Inflammatory macrophage treated with lipopolysaccharide for 1 hour (primary cell): ENCODE results near the gene WSCD2.

Experiments used
- DNase-seq, 2 donors: peaks; one replicate each; pipeline ENCODE4 v3.0.0-alpha.2; 2020 to 2022

Gene WSCD2

DNA sequence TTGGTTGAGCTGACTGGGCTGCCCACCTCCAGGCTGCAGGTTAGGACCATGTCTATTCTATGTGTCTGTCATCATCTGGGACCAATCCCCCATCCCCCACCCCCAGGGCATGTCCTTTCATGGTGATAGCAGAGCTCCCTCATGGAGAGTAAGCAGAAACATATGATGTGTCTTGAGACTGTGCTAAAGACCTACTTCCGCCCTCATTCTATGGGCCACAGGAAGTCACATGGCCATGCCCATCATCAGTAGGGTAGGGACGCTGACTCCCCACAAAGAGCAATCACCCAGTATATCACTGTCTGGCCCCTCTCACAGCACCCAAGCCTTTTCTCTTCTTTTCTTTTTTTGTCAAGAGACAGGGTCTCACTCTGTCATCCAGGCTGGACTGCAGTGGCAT is 110.3 kb downstream of the WSCD2 start:
- no peak for DNase-seq

DNA sequence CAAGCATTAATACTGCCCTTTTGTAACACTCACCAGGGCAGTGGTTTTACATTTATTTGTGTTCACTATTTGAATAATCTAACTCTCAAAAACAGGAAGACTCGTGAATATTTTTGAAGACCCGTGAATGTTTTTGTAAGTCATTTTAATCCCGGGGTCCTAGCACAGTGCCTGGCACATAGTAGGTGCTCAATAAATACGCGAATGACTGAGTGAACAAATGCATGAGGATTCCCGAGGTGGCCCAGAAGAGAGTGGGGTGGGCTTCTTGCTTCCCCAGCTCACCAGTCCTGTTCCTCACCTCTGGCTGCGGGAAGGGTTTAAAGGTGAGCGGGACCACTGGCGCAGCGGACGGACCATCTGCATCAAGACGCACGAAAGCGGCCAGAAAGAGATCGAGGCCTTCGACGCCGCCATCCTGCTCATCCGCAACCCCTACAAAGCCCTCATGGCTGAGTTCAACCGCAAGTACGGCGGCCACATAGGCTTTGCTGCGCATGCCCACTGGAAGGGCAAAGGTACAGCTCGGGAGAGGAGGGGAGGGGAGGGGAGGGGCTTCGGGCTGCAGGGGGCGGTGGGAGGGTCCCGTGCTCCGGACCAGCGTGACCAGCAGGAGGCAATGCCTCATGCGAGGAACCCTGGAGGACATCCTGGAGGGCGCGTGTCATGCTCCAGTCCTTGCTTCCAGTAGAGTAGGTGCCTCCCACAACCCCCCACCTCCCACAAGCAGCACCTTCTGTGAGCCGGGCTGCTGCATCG is 111.1 kb downstream of the WSCD2 start:
- no peak for DNase-seq

DNA sequence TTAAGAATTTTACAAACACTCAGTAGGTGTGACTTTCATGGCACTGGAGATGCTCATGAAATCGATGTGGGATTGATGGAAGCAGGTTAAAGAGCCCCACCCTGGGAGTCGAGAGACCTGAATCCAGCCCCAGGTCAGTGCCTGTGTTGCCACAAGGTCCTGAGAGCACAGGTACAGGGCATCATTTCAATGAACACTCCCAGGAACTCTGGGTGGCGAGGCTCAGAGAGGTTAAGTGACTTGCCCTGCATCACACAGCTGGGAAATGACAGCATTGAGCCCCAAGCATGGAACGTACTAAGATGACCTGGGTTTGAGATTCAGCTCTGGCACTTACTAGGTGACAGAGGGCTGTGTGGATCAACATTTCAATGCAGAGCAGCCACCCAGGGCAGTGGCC is 111.8 kb downstream of the WSCD2 start:
- DNase-seq: no peak

DNA sequence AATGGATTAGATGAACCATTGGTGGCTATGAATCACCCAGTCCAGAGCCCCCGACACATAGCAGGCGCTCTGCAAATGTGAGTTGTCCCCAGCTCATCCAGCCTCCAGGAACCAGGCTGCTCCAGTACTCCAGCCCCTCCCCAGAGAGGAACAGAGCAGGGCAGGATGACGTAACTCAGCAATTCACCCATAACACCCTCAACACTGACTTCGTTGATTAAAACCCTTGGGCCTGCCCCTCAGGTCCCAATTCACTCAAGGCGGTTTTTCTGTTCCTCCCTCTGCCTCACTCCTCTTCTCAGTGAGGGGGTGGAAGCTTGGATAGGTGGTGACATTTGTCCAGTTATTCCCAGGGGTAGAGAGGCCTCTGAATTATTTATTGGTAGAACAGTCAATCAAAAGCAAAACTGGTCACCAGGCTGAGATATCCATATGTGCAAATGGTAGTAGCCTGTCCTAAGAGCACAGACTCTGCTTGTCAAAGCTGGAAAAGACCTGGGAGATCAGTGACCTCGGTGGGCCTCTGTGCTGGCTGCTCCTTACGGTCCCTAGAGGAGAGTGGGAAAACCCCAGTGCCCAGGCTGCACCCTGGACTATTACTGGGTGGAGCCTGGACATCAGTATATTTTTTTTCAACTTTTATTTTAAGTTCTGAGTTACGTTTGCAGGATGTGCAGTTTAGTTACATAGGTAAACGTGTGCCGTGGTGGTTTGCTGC is 113.1 kb downstream of the WSCD2 start:
- DNase-seq: no peak

DNA sequence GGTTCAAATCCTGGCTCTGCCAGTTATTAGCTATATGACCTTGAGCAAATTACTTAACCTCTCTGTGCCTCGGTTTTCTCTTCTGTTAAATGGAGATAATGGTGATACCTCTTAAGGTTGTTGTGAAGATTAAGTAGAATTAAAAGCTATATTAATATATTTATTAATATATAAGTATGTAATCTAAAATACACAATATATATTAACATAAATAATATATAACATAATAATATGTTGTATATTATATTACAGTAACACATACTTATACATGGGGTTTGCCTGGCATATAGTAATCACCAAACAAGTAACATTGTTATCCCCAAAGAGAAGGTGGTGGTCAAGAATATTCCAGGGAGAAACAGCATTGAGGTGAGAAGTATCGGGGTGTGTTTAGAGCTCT is 118.0 kb downstream of the WSCD2 start:
- no peak for DNase-seq

DNA sequence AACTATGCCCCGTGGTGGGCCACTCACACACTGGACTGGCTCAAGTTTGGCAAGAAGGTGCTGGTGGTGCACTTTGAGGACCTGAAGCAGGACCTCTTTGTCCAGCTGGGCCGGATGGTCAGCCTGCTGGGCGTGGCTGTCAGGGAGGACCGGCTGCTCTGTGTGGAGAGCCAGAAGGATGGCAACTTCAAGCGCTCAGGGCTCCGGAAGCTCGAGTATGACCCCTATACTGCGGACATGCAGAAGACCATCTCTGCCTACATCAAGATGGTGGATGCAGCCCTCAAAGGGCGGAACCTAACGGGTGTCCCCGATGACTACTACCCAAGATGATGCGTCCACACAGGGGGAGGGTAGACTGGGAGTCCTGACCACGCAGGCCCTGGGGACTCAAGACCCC is 118.9 kb downstream of the WSCD2 start:
- no peak for DNase-seq

DNA sequence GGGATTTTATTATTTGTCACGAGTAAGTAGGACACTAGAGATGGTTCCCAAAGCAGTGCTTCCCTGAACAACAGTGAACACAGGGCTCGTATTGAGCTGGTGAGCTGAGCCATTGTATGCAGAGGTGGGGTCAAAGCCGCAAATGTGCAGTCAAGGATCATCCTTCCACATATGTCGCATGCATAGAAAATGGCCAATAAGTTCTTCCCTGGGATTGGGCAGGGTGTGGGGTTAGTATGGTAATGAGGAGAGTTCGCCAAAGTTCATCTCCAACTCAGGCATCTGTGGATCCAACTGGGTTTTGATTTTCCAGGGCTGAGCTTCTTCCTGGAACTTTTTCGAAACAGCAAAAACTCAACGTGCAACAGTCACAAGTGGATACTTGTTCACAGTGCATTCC is 123.4 kb downstream of the WSCD2 start:
- DNase-seq: no peak

DNA sequence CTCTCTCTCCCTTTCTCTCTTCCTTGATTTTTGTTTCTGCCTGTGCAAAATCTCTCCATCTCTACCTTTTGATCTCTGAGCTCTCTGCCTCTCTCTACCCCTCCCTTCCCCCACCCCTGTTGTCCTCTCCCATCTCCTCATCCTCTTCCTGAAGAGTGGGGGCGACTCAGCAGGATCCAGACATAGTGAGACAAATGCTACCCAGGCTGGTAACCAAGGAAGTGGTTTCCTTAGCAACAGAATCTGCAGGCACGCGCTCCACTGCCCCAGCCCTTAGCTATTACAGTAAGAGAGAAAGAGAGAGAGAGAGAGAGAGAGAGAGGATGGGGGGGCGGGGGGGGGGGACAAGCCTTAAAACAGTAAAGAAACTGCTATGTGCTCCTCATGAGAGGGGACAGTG is 124.5 kb downstream of the WSCD2 start:
- no peak for DNase-seq

DNA sequence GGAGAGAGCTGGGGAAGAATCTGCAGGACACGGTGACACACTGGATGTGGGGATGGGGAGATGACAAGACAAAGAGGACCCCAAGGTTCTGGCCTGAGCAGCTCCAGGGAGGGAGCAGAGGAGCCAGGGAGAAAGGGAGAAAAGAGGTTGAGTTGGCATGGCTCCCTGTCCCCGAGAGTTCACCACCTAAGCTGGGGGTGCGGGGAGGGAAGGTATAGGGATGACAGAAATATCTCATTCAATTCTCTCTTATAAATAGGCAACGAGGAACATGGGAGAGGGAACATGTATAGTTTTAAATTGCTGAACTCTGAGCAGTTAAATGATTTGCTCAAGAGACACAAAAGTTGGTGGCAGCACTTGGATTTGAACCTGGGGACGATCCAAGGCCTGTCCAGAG is 124.9 kb downstream of the WSCD2 start:
- no peak for DNase-seq

DNA sequence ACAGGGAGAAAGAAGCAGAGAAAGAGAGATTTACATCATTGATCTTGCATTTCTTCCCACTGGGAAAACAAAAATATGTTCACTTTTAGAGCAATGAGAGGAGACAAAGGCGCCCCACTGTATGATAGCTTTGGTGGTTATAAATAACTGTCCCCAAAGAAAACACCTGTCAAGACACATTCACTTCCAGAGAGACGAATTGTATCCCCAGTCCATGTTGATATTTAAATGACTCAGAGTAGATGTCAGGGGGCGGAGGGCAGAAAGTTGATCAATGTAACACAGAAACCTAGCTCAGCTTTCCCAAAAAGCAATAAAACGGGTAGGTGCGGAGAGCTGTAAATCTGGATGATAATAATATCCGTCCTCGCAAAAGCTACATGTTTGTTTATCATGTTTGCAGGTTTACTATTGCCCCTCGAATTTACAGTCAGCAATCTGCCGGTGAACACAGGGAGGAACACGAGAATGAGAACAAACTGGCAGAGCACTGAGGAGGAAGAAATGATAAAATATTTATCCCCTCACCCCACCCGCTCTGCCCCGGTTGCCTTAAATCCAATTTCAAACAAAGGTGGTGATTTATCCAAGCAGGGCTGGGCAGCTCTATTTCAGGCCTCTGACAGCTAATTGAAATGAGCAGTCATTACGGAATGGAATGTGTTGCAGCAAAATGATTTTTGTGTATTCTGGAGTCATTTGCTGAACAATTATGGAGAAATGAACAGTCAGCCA is 125.6 kb downstream of the WSCD2 start:
- DNase-seq: no peak

DNA sequence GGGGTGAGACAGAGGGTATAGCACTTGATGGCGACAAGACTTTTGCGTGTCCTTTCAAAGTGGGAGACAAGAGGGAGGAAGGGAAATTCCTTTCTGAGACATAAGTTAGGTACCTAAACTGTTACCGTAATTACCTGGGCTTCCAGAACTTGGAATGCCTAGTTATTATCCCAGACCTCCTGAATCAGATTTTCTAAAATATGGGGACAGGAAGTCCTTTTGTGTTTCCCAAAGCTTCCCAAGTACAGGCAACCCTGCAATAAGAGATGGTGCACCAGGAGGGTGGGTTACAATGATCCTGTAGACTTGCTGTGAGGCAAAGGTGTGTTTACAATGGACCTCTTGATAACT is 126.1 kb downstream of the WSCD2 start:
- no peak for DNase-seq

DNA sequence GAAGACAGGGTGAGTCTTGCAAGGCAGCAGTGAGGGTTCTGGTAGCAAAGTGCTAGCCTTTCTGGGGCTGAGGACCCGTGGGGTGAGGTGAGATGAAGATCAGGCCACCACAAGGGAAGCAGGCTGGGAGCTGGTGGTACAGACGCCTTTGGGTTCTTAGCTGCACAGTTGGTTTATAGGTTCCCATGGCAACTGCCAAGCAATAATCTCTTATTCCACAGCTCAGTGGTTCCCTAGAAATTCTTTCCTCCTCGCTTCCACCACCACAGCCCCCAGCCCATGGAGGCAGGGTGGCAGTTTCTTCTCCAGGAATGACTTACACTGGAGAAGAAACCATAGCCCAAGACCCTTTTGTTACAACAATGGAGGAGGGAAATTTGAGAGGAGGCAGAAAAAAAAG is 127.9 kb downstream of the WSCD2 start:
- DNase-seq: no peak

DNA sequence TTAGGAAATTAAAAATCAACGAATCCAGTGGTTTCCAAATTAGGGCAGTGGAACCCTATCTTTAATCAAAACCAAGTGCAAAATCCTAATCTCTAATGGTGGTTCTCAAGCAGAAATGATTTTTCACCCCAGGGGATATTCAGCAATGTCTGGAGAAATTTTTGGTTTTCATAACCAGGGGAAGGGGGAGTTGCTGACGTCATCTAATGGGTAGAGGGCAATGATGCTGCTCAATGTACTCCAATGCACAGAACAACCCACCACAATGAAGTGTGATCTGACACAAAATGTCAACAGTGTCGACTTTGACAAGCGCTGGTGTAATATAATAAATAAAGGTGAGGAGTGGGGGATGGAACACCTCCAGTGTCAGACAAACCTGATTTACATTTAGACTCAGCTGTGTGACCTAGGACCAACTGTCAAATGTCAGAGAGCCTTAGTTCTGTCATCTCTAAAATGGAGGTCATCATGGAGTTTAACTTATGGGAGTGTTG is 128.6 kb downstream of the WSCD2 start:
- no peak for DNase-seq

DNA sequence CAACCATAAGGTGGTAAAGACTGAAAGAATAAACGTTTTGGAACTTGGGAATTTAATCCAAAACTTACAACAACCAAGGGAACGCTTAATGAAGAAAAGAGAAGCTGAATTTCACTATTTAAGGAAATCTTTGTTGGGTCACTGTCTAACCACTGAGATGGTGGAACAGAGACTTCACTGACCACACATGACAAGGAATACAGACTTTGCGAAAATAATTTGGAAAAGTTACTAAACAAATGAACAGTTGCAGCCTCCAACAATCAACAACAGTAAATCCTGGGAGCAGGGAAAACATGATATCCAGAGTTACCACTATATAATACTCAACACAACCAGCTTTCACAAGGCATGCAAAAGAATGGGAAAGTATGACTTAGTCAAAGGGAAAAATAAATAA is 131.0 kb downstream of the WSCD2 start:
- DNase-seq: no peak

DNA sequence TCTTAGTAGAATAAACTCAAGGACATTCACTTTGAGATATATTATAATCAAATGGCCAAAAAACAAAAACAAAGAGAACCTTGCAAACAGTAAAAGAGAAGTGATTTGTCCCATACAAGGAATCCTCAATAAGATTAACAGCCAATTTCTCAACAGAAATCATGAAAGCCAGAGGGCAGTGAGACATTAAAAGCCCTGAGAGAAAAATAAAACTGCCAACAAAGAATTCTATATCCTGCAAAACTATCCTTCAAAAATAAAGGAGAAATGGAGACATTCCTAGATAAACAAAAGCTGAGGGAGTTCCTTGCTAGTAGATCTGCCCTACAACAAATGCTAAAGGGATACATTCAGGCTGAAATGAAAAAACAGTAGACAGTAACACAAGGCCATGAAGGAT is 131.9 kb downstream of the WSCD2 start:
- DNase-seq: no peak

DNA sequence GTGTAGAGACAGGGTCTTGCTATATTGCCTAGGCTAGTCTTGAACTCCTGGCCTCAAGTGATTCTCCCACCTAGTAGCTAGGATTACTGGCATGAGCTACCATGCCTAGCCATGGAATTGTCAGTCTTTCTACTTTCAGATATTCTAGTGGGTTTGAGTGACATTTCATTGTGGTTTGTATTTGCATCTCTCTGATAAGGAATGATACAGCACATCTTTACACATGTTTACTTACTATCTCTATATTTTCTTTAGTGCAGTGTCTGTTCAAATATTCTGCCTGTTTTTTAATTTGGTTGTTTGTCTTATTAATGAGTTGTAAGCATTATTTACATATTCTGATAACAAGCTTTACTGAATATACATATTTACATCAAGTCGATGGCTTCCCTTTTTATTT is 136.4 kb downstream of the WSCD2 start:
- DNase-seq: no peak

DNA sequence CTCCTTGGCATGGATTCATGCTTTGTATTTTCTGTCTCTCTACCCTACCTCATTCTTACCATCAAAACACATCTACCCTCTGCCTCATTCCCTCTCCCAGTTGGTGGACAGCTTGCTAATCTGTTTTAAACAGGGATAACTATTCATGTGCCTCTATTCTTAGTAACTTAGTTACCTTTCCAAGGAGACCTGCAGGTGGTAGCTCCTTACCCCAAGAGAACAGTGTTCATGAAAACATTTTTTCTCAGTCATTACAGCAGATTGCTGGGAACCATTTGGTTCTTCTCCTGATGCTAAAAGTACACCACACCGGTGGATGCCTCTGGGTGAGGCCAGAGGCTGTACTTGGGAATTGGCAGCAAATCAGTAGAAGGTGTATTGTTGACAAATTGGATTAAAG is 137.0 kb downstream of the WSCD2 start:
- no peak for DNase-seq

DNA sequence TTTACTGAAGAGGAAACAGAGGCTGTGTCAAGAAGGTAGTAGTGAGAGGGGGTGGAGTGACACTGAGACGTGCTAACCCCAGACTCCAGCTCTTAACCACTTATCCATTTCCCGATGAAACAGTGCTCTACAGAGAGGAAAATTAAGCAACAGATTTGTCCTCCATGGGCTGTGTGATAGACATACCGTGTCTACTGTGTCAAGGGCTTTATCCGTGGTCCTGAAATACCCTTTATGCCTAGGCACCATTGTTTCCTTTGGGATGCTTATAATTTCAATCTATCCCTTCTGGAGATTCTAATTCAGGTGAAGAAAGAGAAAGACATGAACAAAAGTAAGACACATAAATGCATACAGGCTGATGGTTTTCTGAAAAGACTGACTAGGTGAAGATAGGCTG is 138.4 kb downstream of the WSCD2 start:
- DNase-seq: no peak

DNA sequence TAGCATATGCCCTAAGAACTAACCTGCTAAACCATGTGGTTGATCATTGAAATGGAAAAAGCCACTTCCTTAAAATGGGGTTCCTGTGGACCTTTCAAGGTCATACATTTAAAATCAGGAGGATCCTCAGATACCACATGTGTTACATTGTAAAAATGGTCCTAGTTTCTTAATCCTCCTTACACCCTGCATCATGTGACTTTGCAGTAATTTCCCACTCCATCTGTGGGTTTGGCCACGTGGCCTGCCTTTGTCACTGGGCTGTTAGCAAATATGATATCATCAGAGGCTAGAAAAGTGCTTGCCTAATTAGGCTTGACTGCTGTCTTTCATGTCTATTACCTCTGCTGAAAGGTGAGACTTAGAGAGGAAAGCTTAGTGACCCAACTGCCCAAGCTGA is 139.3 kb downstream of the WSCD2 start:
- DNase-seq: peak; percentile 84 to 93

DNA sequence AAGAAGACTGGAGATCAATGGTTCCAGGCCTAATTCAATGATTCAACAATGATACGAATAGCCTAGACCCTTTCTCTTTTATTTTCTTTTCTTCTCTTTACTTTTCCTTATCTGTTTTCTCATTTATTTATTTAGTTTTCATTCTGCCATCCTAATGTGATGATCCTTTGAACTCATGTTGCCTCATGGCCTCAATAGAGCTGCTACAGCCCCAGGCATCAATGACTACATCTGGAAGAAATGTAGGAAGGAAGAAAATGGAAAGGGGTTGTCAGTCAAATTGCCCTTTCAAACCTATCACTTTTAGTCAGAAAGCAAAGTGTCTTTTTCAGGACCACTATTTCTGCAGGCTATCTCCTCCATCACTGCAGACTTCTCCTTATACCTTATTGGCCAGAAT is 140.1 kb downstream of the WSCD2 start:
- no peak for DNase-seq

DNA sequence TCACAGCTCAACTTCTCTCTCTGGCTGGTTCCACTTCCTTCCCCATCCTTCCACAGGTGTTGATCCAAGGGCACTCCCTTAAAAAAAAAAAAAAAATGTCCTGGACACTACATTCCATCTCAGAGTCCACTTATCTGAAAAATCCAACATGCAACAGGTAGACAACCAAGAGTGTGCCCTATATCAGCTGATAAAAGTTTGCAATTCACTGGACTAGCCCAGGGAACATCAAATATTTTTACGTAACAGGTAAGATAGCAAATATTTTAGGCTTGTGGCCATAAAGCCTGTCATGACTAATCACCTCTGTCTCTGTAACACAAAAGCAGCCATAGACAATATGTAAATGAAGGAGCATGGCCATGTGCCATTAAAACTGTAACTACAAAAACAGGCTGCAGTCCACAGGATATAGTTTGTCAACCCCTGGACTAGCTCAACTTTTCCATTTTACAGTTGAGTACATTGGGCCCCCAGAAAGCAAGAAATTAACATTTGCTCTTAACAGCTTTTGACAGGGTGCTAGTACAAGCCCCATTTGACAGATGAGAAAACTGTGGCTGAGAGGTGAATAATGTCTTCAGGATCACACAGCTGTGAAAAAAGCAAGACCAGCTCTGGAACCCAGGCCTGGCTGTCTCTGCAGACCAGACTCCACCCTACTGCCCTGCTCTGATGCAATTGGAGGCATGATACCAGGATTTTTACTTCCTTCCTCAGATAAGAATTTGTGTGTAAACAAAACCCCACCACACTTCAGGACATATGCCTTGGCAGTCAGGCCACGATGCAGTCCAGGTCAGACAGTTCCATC is 141.2 kb downstream of the WSCD2 start:
- peak; percentile 18 to 22 for DNase-seq

DNA sequence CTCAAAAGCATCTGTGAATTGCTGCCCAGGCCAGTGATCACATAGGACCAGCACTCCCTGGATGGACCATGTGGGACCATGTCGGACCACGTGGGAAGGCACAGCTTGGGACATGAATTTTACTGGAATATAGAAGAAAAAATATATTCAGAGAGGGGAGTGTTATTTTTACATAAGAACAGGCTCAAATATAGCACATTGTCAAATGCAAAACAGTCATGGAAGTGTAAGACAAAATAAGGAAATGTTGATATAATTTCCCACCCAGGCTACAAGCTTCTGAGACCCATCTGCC is 141.7 kb downstream of the WSCD2 start:
- DNase-seq: no peak
